DOHH2 (cell line): Measurements from ENCODE around the gene LRRC4B.

ENCODE experiments used
- CTCF ChIP-seq: fragments of 200-600 bp; sonication (generic); IDR thresholded peaks from one replicate; pipeline ENCODE4 v1.5.1; 2014; ENCODE audit warnings: antibody characterized with exemption, mild to moderate bottlenecking, low read depth, low read length; ENCODE audit not compliant: poor library complexity, severe bottlenecking
- EZH2phosphoT487 ChIP-seq: fragments of 200-600 bp; sonication (generic); IDR thresholded peaks from 2 replicates; pipeline ENCODE4 v1.6.1; 2017; ENCODE audit warnings: borderline replicate concordance, mild to moderate bottlenecking, antibody characterized with exemption, low read length, moderate library complexity, mixed read lengths

GRCh38 chr19:50555450-50556281, 12.6 kb downstream of the LRRC4B start:
- TF ChIP-seq CTCF (no peak), EZH2phosphoT487 (no peak)
